HG03342 (cell line): ENCODE results near the gene GON7.
"Not testable (repeated sequence)": the region's sequence is repeated elsewhere in the genome, so short reads cannot be mapped to it uniquely, and the experiment has no call there.

ENCODE experiments used
- ATAC-seq: cut with Tn5 transposase; IDR thresholded peaks from one replicate; pipeline ENCODE4 v1.9.1; 2021; ENCODE audit warnings: mild to moderate bottlenecking, moderate library complexity; ENCODE audit not compliant: unreplicated experiment

GON7 gene

GRCh38 chr14:93159625-93160352 is 47.1 kb downstream of the GON7 start:
- ATAC-seq: not testable (repeated sequence)

- not testable (repeated sequence) for ATAC-seq
Observed at GRCh38 chr14:93158349-93158748, 48.5 kb downstream of the GON7 start.

GRCh38 chr14:93156693-93157369 is 50.0 kb downstream of the GON7 start:
- ATAC-seq: no peak

GRCh38 chr14:93155667-93156066 is 51.2 kb downstream of the GON7 start:
- ATAC-seq: no peak

GRCh38 chr14:93153121-93153520 is 53.7 kb downstream of the GON7 start:
- ATAC-seq: no peak
